H9 (cell line): ENCODE results near the gene SDHA. TPM values are rescaled to one million over a fixed set of nuclear protein-coding genes. Genes with fewer than 3 reads are reported as not detected.

Experiments used
- DNase-seq: peaks from one replicate; pipeline ENCODE4 v3.0.0-alpha.2; 2017
- H2AFZ ChIP-seq: one replicate; pipeline ENCODE4 v1.6.1; 2013; ENCODE audit warnings: mild to moderate bottlenecking, low read length, control low read depth, moderate library complexity
- H2AK5ac ChIP-seq: 2 replicates; pipeline ENCODE4 v1.6.1; 2013; ENCODE audit warnings: low read length, control low read depth, mixed read lengths; ENCODE audit not compliant: insufficient read length
- H2BK120ac ChIP-seq: one replicate; pipeline ENCODE4 v1.6.1; 2013; ENCODE audit warnings: low read depth, mild to moderate bottlenecking, low read length, control low read depth, inconsistent platforms; ENCODE audit not compliant: poor library complexity, severe bottlenecking
- H2BK12ac ChIP-seq: 2 replicates; pipeline ENCODE4 v1.6.1; 2013; ENCODE audit warnings: low read length, control low read depth, mixed read lengths, low read depth; ENCODE audit not compliant: insufficient read length
- H2BK15ac ChIP-seq: 2 replicates; pipeline ENCODE4 v1.6.1; 2013; ENCODE audit warnings: low read depth, low read length, control low read depth
- H2BK20ac ChIP-seq: one replicate; pipeline ENCODE4 v1.6.1; 2013; ENCODE audit warnings: low read depth, mild to moderate bottlenecking, low read length, control low read depth, inconsistent platforms; ENCODE audit not compliant: poor library complexity, severe bottlenecking
- H2BK5ac ChIP-seq: 2 replicates; pipeline ENCODE4 v1.6.1; 2013; ENCODE audit warnings: low read length, control low read depth, mixed read lengths; ENCODE audit not compliant: insufficient read length
- H3K14ac ChIP-seq: 2 replicates; pipeline ENCODE4 v1.6.1; 2013; ENCODE audit warnings: low read length, control low read depth; ENCODE audit not compliant: insufficient read depth
- H3K18ac ChIP-seq: 2 replicates; pipeline ENCODE4 v1.6.1; 2013; ENCODE audit warnings: low read depth, mild to moderate bottlenecking, mixed read lengths, low read length, control low read depth; ENCODE audit not compliant: insufficient read length
- H3K23ac ChIP-seq: 2 replicates; pipeline ENCODE4 v1.6.1; 2013; ENCODE audit warnings: low read length, control low read depth, mixed read lengths, low read depth; ENCODE audit not compliant: insufficient read length
- H3K23me2 ChIP-seq: 2 replicates; pipeline ENCODE4 v1.6.1; 2013; ENCODE audit warnings: low read depth, mild to moderate bottlenecking, mixed read lengths, low read length, control low read depth; ENCODE audit not compliant: insufficient read length, poor library complexity, severe bottlenecking
- H3K27ac ChIP-seq: 2 replicates; pipeline ENCODE4 v1.5.1; 2013; ENCODE audit warnings: low read length, control low read depth, mixed read lengths, low read depth; ENCODE audit not compliant: insufficient read length
- H3K27me3 ChIP-seq: 2 replicates; pipeline ENCODE4 v1.6.1; 2013; ENCODE audit warnings: low read length, control low read depth, inconsistent platforms; ENCODE audit not compliant: insufficient read depth
- H3K4ac ChIP-seq: 2 replicates; pipeline ENCODE4 v1.6.1; 2013; ENCODE audit warnings: low read depth, mild to moderate bottlenecking, control low read depth, inconsistent platforms, low read length, moderate library complexity
- H3K4me1 ChIP-seq: 2 replicates; pipeline ENCODE4 v1.6.1; 2013; ENCODE audit warnings: low read length, control low read depth, inconsistent platforms; ENCODE audit not compliant: insufficient read depth
- H3K4me2 ChIP-seq: 2 replicates; pipeline ENCODE4 v1.6.1; 2013; ENCODE audit warnings: low read length, control low read depth, mixed read lengths; ENCODE audit not compliant: insufficient read length, insufficient read depth
- H3K56ac ChIP-seq: 2 replicates; pipeline ENCODE4 v1.6.1; 2013; ENCODE audit warnings: low read depth, mild to moderate bottlenecking, mixed read lengths, low read length, control low read depth; ENCODE audit not compliant: insufficient read length
- H3K79me1 ChIP-seq: 2 replicates; pipeline ENCODE4 v1.6.1; 2013; ENCODE audit warnings: low read depth, mild to moderate bottlenecking, moderate library complexity, low read length, control low read depth, inconsistent platforms; ENCODE audit not compliant: insufficient read depth, poor library complexity, severe bottlenecking
- H3K79me2 ChIP-seq: 2 replicates; pipeline ENCODE4 v1.6.1; 2013; ENCODE audit warnings: low read length, control low read depth, inconsistent platforms; ENCODE audit not compliant: insufficient read depth
- H3K9ac ChIP-seq: 2 replicates; pipeline ENCODE4 v1.6.1; 2013; ENCODE audit warnings: low read length, control low read depth, mixed read lengths; ENCODE audit not compliant: insufficient read length; ENCODE audit errors: extremely low read depth
- H3K9me3 ChIP-seq: one replicate; pipeline ENCODE4 v1.6.1; 2013; ENCODE audit warnings: low read depth, low read length, inconsistent platforms; ENCODE audit not compliant: control insufficient read depth
- H3T11ph ChIP-seq: one replicate; pipeline ENCODE4 v1.6.1; 2013; ENCODE audit warnings: mild to moderate bottlenecking, low read length, control low read depth, inconsistent platforms
- H4K20me1 ChIP-seq: one replicate; pipeline ENCODE4 v1.6.1; 2013; ENCODE audit not compliant: control insufficient read depth, insufficient read length, insufficient read depth
- H4K5ac ChIP-seq: 2 replicates; pipeline ENCODE4 v1.6.1; 2013; ENCODE audit warnings: low read depth, mild to moderate bottlenecking, mixed read lengths, low read length, control low read depth; ENCODE audit not compliant: insufficient read length
- H4K8ac ChIP-seq: replicated peaks from 2 replicates; pipeline ENCODE4 v1.6.1; 2013; ENCODE audit warnings: low read length, control low read depth, mixed read lengths, low read depth; ENCODE audit not compliant: insufficient read length
- H4K91ac ChIP-seq: 2 replicates; pipeline ENCODE4 v1.6.1; 2013; ENCODE audit warnings: low read depth, mild to moderate bottlenecking, moderate library complexity, mixed read lengths, low read length, control low read depth; ENCODE audit not compliant: insufficient read length
- H3K27ac Mint-ChIP-seq, 3 experiments: 2 replicates in 2 of 3; 3 replicates in 1 of 3; pipeline ENCODE4 v1.8.0; 2020 to 2021; ENCODE audit warnings: mixed read lengths in 3 of 3, mild to moderate bottlenecking in 1 of 3, moderate library complexity in 1 of 3
- H3K27me3 Mint-ChIP-seq: 2 replicates; pipeline ENCODE4 v1.8.0; 2021; ENCODE audit warnings: low read depth, mild to moderate bottlenecking, moderate library complexity, mixed read lengths
- H3K36me3 Mint-ChIP-seq, 3 experiments: 2 replicates in 2 of 3; 3 replicates in 1 of 3; pipeline ENCODE4 v1.8.0; 2020 to 2021; ENCODE audit warnings: low read depth in 3 of 3, mixed read lengths in 3 of 3; ENCODE audit not compliant: insufficient read depth in 1 of 3
- H3K4me1 Mint-ChIP-seq, 2 experiments: 2 replicates each; pipeline ENCODE4 v1.8.0; 2020; ENCODE audit warnings: mixed read lengths in 2 of 2
- H3K4me3 Mint-ChIP-seq, 2 experiments: 2 replicates in 1 of 2; 3 replicates in 1 of 2; pipeline ENCODE4 v1.8.0; 2020 to 2021; ENCODE audit warnings: mild to moderate bottlenecking in 2 of 2, mixed read lengths in 2 of 2, moderate library complexity in 1 of 2
- H3K9me3 Mint-ChIP-seq, 2 experiments: 2 replicates in 1 of 2; 3 replicates in 1 of 2; pipeline ENCODE4 v1.8.0; 2020; ENCODE audit warnings: mild to moderate bottlenecking in 2 of 2, mixed read lengths in 2 of 2, moderate library complexity in 1 of 2
- WGBS: extraction: QIAGEN DNeasy Blood & Tissue Kit; methylation state at CpG from one replicate; pipeline ENCODE4 v1.1.7; 2013; ENCODE audit warnings: missing lambda C conversion rate, low lambda C conversion rate, mixed read lengths; ENCODE audit not compliant: insufficient read length; ENCODE audit errors: extremely low coverage; 5-methylcytosine and 5-hydroxymethylcytosine counted together
- total RNA-seq: library from RNA; stranded (reverse); gene quantifications from 2 replicates; pipeline ENCODE4 v1.2.1, GENCODE V29; 2021
- TF ChIP-seq, protein P1 (sequence below): fragments of 200-600 bp; sonication (generic); conservative IDR thresholded peaks from 3 replicates; pipeline ENCODE4 v1.8.0; 2021; ENCODE audit warnings: antibody characterized with exemption, mild to moderate bottlenecking

Gene SDHA
- total RNA-seq, 1 experiment from 2014 or later, result 84.8 TPM

DNA sequence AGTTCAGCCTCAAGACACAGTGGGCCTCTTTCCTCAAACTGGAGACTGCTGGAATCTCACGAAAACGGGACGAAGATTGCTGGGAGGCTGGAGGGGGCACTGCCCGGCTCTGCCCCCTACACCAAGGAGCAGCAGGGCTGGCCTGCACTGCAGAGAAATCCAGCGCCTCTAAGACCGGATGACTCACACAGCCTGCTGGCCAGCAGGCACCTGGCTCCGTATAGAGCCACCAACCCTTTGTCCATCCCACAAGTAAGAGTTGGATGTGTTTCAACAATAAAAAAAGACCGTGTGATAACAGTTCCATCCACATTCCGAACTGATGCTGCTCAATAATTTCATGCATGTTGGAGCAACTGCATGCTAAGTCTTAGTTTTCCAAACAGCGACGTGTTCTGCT, 11.7 kb upstream of the SDHA start:
- H4K8ac ChIP-seq, result no peak overlapping the region
- no peak overlapping the region for H3K27ac Mint-ChIP-seq
- WGBS, result no CpG with 5 or more reads among the region's 11 CpGs
- peaks cover 3% of the 10 kb centered on the region; the same call in 1 of the 2 replicates for H3K4me1 ChIP-seq
- no peak overlapping the region for H4K91ac ChIP-seq
- H3K36me3 Mint-ChIP-seq, result peaks cover 4 to 31% (median 27%) of the 10 kb centered on the region in 3 experiments; a peak in 6 of 7 replicates
- no peak overlapping the region for H3T11ph ChIP-seq
- no peaks in the 10 kb centered on the region for H3K23me2 ChIP-seq
- no peak overlapping the region for H3K27ac ChIP-seq
- no peak overlapping the region for H2BK5ac ChIP-seq
- H2BK12ac ChIP-seq, result no peak overlapping the region
- TF ChIP-seq, protein P1, sequence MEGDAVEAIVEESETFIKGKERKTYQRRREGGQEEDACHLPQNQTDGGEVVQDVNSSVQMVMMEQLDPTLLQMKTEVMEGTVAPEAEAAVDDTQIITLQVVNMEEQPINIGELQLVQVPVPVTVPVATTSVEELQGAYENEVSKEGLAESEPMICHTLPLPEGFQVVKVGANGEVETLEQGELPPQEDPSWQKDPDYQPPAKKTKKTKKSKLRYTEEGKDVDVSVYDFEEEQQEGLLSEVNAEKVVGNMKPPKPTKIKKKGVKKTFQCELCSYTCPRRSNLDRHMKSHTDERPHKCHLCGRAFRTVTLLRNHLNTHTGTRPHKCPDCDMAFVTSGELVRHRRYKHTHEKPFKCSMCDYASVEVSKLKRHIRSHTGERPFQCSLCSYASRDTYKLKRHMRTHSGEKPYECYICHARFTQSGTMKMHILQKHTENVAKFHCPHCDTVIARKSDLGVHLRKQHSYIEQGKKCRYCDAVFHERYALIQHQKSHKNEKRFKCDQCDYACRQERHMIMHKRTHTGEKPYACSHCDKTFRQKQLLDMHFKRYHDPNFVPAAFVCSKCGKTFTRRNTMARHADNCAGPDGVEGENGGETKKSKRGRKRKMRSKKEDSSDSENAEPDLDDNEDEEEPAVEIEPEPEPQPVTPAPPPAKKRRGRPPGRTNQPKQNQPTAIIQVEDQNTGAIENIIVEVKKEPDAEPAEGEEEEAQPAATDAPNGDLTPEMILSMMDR, result no peak
- H3K27me3 ChIP-seq, result no peaks in the 10 kb centered on the region
- no peak overlapping the region for H3K14ac ChIP-seq
- H2BK120ac ChIP-seq, result no peak overlapping the region
- no peak overlapping the region for H3K4me3 Mint-ChIP-seq
- DNase-seq, result no peak
- peaks cover 15% of the 10 kb centered on the region for H3K79me1 ChIP-seq
- H3K18ac ChIP-seq, result no peak overlapping the region
- H3K27me3 Mint-ChIP-seq, result no peaks in the 10 kb centered on the region
- no peak overlapping the region for H3K56ac ChIP-seq
- no peak overlapping the region for H3K4me2 ChIP-seq
- peaks cover 6% of the 10 kb centered on the region for H3K79me2 ChIP-seq
- no peaks in the 10 kb centered on the region for H4K20me1 ChIP-seq
- no peaks in the 10 kb centered on the region for H3K9me3 ChIP-seq
- no peak overlapping the region for H4K5ac ChIP-seq
- H3K23ac ChIP-seq, result no peak overlapping the region
- H2BK20ac ChIP-seq, result no peak overlapping the region
- H2AK5ac ChIP-seq, result no peak overlapping the region
- H2BK15ac ChIP-seq, result no peak overlapping the region
- H3K9me3 Mint-ChIP-seq, result no peaks in the 10 kb centered on the region
- H3K9ac ChIP-seq, result no peak overlapping the region
- no peak overlapping the region for H2AFZ ChIP-seq
- H3K4me1 Mint-ChIP-seq, result peaks cover 11 to 14% of the 10 kb centered on the region in 2 experiments
- no peak overlapping the region for H3K4ac ChIP-seq
